Activated CD8-positive, alpha-beta memory T cell treated with anti-CD3 and anti-CD28 coated beads, Interleukin-2, amount 50 U/mL, for 4 hours (primary cell): ENCODE measurements around the gene PPAN.
A peak's percentile ranks its signal among the peaks of the same experiment; 100 is the strongest.

Experiments
- DNase-seq: peaks from one replicate; pipeline ENCODE4 v3.0.0-alpha.2; 2020

Gene PPAN

DNA sequence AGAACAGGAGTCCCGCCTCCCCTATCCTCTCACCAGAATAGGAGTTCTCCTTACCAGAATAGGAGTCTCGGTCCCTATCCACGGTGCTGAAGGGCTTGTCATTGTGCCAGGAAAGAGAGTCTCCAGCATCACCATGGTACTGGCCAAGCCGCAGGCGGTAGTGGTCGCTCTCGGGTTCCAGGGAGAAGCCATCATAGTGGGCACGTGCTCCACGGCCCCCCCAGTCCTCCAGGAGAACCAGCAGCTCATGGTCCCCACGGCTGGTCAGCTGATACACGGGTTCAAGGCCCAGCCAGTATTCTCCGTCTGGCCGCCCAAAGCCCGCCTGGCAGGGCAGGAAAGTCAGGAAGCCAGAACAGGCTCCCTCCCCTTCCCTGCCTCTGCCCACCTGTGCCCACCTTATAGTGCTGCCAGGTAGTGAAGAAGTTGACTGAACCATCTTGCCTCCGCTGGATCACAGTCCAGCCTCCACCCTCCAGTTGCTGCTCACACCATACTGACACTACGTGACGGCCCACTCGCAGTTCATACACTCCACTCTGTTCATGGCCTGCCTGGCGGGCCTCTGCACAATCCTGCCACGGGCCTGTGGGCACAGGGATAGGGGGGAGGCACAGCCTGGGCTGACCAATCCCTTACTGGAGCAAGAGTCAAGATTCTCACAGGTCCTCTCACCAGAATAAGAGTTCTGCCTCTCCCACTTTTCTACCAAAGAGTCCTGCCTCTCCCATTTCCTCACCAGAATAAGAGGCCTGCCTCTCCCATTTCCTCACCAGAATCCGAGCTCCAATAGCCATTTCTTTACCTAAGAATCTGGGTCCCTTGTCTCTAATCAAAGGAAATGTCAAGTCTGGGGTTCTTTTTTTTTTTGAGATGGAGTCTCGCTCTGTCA, 12.6 kb upstream of the PPAN start:
- no peak for DNase-seq

DNA sequence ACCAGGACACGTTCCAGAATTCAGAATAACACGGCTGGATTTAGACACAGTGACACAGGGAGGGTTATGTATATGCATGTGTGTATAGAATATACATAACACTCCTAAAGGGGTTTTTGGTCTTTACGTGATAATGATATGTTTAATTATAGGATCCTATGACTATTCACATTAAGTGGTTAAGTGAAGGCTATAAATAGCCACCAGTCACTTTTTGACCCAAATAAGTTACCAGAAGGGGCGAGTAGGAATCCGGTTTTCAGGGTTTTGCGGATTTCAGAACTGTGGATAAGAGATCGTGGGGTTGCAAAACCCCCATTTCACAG, 10.6 kb upstream of the PPAN start:
- no peak for DNase-seq

DNA sequence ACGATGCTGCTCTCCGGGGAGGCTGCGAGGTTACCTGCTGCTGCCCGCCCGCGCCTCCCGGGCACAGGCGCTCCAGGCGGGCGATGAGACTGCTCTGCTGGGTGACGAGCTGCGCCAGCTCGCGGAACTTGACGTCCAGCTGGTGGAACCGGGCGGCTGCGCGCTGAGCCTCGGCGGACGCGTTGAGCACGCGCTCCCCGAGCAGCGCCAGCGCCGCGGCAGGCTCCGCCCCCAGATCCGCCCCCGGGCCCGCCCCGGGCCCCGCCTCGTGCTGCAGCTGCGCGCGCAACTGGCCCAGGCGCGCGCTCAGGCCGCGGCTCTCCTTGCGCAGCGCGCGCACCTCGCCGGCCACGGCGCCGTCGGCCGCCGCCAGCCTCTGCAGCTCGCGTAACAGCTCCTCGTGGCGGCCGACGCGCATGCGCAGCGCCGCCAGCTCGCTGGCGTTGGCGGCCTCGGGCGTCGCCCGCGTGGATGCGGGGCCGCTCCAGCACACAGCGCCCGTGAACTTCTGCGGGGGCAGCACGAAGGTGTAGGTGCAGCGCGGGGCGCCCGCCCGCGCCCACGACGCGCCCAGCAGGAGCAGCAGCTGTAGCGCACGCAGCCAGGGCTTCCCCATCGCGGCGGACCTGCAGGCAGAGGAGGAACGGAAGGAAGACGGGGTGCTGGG, 10.1 kb upstream of the PPAN start:
- peak; percentile 90 for DNase-seq

DNA sequence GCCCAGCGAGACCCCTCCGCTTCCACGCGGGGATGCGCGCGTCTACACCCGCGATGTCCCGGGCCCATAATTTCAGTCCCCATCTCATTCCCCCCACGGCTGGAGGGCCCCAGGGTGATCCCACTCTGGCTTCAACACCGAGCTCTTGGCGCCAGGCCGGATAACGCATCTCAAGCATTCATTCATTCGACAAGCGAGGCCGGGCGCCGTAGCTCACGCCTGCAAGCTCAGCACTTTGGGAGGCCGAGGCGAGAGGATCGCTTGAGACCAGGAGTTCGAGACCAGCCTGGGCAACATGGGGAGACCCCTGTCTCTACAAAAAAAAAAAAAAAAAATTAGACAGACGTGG, 9.6 kb upstream of the PPAN start:
- no peak for DNase-seq

DNA sequence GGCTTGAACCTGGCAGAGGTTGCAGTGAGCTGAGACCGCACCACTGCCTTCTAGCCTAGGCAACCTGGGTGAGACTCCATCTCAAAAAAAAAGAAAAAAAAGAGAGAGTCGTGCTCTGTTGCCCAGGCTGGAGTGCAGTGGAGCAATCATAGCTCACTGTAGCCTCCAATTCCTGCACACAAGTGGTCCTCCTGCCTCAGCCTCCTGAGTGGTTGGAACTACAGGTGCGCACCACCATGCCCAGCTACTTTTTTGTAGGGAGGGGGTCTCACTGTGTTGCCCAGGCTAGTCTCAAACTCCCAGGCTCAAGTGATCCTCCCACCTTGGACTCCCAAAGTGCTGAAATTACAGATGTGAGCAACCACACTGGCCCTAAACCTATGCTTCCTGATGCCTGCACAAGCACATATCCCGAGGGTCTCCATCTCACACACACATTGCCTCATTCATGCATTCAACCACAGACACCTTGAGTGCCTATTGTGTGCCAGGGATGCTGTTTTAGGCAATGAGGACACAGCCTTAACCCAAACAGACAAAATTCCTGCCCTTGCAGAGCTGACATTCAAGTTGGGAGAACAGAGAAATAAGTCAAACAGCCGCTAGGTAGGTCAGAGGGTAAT, 5.9 kb upstream of the PPAN start:
- DNase-seq, result no peak

DNA sequence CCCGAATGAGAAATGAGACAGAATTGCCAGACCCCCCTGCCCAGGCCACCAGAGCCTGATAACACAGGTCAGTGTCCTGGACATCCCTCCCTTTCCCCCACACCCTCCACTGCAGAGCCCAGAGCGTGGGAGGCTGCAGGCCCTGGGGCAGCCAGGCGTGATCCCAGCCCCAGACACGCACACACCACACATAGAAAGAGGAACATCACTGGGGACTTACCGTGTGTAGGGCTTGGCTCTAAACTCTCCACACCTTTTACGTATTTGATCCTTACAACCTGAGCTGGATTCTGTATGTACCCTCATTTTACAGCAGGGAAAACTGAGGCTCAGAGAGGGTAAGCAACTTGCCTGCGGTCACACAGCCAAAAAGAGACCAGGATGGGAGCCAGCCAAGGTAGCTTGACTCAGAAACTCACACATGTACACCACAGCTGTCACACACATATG, 3.4 kb upstream of the PPAN start:
- no peak for DNase-seq

DNA sequence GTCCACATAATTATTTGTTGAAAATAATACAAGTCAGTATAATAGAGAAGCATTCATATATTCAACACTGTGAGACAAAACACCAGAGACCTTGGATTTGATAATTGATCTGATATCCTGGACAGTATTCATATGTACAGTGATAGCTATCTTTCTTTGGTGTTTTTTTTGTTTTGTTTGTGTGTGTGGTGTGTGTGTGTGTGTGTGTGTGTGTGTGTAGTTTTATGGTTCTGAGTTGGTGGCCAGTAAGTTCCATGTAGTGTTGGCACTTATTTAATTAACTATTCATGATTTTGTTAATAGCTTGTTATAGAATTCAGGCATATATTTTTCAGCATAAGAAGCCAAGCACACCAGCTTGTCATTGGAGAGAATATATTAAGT, 2.0 kb upstream of the PPAN start:
- DNase-seq, result no peak

DNA sequence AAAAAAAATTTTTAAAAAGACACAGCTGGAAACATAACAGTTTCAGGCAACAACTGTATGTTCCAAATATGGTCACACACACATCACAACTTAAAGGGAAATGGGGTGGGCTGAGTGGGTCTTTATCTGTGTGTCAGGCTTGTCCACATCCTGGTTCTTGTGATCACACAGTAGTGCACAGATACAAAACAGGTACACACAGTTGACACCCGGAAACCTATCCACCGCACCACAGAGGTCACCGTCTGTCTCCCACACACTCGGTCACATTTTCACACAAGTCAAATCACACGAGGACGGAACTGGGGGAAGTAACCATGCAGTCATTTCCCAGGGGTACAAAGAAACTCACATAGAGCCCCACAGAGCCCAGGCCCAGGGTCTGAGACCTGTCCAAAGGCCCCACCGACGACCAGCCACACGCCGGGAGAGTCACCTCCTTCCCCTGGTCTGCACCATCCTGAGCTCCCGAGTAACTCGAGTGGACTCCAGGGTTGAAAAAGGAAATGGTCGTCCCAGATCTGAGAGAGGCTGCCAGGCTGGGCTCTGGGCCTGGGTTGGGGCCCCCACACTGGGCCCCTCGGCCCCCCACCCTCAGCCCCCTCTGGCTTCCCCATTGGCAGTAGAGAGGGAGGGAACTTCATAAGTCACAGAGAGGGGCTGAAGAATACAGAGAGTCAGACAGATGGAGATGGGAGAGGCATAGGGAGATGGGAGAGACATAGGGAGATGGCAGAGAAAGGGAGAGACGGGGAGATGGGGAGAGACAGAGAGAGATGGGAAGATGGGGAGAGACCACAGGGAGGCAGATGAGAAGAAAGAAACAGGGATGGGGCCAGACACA, 1.3 kb upstream of the PPAN start:
- peak; percentile 75 for DNase-seq

DNA sequence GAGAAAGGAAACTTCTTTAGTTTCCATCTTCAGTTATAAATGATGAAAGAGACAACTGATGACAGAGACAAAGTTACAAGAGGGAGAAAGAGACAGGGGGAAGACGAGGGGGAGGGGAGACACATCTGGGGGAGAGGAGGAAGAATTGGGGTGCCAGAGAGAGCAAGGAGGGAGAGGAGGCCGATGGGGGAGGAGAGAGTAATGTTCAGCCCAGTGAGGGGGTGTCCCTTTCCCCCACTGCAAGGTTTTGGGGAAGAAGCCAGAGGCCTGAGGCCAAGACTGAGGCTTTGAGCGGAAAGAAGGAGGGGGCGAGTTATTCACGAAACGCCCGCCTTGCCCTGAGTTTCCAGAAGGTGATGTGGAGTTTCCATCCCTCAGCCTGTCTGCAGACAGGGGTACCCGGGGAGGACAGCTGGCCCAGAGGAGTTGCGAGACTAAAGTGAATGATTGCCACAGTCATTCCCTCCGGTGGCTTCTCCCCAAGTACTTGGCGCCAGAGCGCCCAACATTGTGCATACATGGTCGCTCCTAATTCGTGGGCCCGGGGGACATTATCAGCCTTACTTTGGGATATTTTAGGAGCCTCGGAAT, 558 bp upstream of the PPAN start:
- peak; percentile 77 for DNase-seq

DNA sequence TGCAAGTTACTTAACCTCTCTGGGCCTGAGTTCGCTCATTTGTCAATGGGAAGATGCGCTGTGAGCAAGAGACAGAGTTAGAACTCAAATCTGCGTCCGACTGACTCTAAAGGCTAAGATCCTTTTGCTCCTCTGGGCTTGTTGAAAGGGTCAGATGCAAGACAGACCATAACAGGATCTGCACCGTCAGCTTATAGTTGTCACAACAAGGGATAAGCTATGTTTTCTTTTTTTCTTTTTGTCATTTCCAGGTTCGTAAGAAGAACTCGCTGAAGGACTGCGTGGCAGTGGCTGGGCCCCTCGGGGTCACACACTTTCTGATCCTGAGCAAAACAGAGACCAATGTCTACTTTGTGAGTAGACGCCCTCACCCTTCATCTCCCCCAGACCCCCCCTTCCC, 1.1 kb downstream of the PPAN start:
- DNase-seq, result no peak

DNA sequence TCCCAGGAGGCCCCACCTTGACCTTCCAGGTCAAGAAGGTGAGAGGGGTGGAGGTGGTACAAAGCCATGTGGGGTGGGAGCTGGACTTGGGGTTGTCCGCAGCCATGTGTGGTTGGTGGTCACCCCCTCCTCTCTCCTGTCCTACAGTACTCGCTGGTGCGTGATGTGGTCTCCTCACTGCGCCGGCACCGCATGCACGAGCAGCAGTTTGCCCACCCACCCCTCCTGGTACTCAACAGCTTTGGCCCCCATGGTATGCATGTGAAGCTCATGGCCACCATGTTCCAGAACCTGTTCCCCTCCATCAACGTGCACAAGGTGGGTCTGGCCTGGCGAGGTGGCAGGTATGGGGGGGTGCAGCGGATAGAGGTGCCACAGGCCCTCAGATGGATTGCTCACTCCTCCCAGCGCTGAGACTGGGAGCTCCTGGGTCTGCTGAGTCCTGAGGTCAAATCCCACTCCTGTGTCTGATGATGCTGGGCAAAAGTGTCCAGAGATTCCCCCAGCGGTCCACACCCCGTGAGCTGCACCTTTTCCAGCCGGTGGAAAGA, 1.7 kb downstream of the PPAN start:
- DNase-seq, result no peak

DNA sequence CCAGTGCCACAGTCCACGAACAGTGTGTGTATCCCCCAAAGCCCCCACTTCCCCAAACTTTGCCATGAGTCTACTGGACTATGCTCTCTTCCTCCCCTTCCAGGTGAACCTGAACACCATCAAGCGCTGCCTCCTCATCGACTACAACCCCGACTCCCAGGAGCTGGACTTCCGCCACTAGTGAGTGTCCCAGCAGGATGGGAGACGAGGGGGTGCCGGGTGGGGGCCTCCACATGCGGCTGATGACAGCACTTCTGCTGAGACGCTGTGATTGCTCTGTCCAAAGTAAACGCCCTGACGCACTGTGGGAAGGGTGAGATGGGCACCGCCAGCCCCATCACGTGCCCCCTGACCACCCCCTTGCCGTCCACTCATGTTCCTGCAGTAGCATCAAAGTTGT, 3.4 kb downstream of the PPAN start:
- no peak for DNase-seq

DNA sequence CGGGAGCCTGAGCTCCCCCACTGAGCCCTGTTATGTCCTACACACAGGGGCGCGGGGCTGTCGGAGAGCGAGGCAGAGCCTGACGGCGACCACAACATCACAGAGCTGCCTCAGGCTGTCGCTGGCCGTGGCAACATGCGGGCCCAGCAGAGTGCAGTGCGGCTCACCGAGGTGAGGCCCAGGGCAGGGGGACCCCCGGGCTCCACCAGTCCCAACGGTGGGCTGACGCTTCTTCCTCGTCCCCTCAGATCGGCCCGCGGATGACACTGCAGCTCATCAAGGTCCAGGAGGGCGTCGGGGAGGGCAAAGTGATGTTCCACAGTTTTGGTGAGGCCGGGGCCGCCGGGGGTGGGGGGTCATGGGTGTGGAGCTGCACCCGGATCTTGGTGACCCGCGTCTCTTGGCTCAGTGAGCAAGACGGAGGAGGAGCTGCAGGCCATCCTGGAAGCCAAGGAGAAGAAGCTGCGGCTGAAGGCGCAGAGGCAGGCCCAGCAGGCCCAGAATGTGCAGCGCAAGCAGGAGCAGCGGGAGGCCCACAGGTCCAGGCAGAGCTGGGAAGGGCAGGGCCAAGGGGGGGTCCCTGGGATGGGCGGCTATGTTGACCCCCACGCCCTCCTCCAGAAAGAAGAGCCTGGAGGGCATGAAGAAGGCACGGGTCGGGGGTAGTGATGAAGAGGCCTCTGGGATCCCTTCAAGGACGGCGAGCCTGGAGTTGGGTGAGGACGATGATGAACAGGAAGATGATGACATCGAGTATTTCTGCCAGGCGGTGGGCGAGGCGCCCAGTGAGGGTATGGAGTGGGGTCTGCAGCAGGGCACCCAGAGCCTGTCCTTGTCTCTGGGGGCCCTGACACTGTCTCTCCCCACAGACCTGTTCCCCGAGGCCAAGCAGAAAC, 4.2 kb downstream of the PPAN start:
- DNase-seq, result no peak

DNA sequence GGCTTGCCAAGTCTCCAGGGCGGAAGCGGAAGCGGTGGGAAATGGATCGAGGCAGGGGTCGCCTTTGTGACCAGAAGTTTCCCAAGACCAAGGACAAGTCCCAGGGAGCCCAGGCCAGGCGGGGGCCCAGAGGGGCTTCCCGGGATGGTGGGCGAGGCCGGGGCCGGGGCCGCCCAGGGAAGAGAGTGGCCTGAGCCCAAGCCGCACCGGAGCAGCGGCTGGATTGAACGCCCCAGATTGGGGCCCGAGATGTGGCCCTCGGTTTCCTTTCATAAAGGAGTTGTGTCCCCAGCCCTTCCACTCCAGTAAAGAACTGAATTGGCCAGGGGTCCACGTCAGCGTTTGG, 4.8 kb downstream of the PPAN start:
- no peak for DNase-seq

DNA sequence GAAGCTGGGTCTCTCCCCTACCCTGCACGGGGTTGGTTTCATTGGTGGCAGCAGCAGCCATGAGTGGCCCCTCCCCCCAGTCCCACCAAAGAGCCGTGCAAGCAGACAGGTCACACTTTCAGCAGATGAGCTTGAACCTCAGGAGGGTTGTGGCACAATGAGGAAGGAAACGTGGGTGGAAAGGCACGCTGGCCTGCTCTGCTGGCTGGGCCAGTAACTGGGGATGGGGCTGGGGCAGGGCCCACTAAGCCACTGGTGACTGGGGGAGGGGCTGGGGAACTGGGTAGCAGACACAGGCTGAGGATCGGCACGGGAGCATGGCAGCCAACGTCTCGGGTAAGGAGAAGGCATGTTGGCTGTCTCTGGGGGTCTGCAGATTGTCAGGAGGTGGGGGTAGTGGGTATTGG, 5.2 kb downstream of the PPAN start, which contains the start of gene P2RY11:
Gene P2RY11, plus strand, starts transcription at position 289 of the 407 bp plus-strand sequence. Its CDS starts 29 bp downstream, at position 318.
- no peak for DNase-seq

DNA sequence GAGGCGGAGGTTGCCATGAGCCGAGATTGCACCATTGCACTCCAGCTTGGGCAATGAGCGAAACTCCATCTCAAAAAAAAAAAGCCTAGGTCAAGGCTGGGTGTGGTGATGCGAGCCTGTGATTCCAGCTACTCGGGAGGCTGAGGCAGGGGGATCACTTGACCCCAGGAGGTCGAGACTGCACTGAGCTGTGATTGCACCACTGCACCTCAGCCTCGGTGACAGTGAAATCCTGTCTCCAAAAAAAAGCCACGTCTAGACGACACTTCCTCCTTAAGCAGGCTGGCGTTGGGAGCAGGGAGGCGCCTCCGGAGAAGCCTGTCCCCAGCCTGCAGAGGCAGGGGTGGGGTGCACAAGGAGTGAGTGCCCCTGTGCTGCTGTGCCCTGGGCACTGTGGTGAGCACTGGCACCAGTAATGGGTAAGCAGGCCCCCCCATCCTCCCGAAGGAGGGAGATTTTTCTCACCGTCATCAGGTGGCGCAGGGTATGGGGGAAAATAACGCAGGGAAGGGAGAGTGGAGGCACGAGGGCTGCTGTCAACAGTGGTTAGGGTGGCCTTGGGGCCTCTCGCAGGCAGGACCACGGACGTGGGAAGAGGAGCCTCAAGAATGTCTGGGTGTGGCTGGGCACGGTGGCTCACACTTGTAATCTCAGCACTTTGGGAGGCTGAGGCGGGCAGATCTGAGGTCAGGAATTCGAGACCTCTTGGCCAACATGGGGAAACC, 6.0 kb downstream of the PPAN start:
- peak; percentile 60 for DNase-seq

DNA sequence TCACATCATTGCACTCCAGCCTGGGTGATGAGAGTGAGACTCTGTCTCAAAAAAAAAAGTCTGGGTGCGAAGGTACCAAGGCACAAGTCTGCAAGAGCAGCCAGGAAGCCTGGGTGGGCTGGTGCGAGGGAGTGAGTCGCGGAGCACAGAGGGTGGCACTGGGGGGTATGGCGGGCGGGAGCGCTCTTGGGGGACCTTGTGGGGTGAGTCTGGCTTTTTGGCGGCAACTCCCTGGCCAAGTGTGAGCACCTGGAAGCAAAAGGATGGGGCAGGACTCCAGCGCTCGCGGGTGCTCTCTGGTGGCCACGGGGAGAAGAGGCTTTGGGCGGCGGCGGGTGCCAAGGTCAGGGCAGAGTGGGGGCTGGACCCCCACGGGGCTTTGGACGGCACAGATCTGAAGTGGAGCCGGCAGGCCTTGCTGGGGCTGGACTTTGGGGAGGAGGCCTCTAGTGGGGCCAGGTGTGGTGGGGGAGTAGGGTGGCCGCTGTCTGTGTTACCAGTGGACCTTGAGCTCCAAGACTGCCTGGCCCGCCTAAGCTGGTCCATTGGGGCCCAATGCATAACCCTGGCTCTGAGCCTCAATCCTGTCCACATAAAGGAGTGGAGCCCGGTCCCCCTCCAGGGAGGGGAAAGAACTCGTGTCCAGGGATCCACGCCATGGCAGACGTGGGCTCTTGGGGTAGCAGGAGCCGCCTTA, 6.9 kb downstream of the PPAN start:
- peak; percentile 75 for DNase-seq

DNA sequence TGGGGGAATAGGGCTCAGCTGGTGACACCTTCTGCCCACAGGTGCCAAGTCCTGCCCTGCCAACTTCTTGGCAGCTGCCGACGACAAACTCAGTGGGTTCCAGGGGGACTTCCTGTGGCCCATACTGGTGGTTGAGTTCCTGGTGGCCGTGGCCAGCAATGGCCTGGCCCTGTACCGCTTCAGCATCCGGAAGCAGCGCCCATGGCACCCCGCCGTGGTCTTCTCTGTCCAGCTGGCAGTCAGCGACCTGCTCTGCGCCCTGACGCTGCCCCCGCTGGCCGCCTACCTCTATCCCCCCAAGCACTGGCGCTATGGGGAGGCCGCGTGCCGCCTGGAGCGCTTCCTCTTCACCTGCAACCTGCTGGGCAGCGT, 7.4 kb downstream of the PPAN start:
- DNase-seq, result peak; percentile 42

DNA sequence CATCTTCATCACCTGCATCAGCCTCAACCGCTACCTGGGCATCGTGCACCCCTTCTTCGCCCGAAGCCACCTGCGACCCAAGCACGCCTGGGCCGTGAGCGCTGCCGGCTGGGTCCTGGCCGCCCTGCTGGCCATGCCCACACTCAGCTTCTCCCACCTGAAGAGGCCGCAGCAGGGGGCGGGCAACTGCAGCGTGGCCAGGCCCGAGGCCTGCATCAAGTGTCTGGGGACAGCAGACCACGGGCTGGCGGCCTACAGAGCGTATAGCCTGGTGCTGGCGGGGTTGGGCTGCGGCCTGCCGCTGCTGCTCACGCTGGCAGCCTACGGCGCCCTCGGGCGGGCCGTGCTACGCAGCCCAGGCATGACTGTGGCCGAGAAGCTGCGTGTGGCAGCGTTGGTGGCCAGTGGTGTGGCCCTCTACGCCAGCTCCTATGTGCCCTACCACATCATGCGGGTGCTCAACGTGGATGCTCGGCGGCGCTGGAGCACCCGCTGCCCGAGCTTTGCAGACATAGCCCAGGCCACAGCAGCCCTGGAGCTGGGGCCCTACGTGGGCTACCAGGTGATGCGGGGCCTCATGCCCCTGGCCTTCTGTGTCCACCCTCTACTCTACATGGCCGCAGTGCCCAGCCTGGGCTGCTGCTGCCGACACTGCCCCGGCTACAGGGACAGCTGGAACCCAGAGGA, 7.9 kb downstream of the PPAN start:
- no peak for DNase-seq
